NCI-H2196 (cell line): Measurements from ENCODE around the gene RNF138.
"Not testable (repeated sequence)": the region's sequence is repeated elsewhere in the genome, so short reads cannot be mapped to it uniquely, and the experiment has no call there.

Experiments used
- DNase-seq: peaks from one replicate; lab custom pipeline; 2025; ENCODE audit not compliant: unreplicated experiment; lab: John Stamatoyannopoulos, UW

The RNF138 gene, protein sequence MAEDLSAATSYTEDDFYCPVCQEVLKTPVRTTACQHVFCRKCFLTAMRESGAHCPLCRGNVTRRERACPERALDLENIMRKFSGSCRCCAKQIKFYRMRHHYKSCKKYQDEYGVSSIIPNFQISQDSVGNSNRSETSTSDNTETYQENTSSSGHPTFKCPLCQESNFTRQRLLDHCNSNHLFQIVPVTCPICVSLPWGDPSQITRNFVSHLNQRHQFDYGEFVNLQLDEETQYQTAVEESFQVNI

DNA sequence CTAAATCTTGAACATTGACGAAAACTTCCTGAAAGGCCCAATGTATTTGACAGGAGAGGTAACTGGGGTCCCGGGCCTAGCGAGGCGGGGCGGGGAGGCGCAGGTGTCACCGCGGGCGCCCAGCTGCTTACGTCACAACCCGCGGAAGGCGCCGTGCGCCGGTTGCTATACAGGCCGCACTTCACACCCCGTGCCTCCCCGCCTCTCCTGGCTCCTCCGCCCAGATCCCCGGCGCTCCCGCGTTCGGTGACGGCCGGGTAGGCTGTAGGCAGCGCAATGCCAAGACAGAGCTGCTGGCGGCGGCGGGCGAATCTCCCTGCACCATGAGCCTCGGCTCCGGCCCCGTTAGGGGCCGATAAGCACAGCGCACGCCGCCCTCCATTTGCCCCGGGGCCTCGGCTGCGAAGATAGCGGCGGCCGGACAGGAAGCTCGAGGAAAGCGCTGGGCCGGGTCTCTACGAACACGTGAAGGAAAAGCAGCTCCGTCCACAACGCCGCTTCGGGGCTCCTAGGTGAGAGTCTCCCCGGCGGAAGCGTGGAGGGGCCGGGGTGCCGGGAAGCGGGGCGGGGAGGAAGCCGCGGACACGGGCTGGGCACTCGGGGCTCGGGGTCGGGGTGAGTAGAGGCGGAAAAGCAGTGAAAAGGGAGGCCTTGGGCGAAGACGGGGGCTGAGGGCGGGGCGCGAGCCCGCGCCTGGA lies at the start of gene RNF138:
TSS of gene RNF138 (plus strand) at position 151 of the 698 bp plus-strand sequence. CDS start 903 bp downstream, outside the sequence.
- DNase-seq, result peak; percentile 90

DNA sequence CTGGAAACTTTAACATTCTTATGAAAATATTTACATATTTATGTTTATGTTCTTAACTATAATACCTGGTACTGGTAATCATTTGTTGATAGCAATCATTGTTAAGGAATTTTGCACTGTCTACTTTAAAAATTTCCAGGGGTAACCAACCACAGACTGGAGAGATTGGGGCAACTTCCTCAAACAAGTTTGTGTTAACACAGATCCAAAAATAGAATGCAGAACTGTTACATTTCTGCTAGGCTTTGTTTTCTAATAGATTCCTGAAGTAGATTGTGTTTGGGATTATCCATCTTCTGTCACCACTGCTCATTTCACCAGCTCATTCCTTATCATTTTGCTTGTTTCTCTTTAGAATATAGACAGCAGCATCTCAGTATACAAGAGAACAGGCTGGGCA lies 49.3 kb upstream of the RNF138 start:
- no peak for DNase-seq

DNA sequence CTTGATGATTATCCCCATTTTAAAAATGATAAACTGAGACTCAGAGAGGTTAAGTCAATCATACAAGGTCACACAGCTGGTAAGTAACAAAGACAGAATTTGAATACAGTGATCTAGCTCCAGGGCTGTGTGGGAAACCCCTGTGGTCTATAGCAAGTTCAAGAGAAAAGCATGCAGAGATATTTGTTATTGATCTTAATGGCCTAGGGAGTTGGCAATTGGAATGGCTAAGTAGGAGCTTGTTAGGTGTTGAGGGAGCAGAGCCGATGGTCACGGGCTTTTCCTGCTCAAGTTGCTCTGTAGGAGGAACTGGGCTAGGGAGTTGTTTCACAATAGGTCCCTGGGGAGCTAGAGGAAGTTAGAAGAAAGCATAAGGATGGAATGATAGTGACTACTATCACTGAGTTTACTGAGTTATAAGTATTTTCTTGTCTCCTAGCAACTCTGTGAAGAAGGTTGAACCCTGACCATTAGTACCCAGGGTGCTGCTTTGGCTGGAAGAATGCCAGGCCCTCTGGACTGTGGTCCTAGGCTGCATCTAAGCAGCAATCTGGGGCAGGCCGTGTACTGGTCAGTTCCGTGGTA lies 43.1 kb upstream of the RNF138 start:
- peak; percentile 11 for DNase-seq

DNA sequence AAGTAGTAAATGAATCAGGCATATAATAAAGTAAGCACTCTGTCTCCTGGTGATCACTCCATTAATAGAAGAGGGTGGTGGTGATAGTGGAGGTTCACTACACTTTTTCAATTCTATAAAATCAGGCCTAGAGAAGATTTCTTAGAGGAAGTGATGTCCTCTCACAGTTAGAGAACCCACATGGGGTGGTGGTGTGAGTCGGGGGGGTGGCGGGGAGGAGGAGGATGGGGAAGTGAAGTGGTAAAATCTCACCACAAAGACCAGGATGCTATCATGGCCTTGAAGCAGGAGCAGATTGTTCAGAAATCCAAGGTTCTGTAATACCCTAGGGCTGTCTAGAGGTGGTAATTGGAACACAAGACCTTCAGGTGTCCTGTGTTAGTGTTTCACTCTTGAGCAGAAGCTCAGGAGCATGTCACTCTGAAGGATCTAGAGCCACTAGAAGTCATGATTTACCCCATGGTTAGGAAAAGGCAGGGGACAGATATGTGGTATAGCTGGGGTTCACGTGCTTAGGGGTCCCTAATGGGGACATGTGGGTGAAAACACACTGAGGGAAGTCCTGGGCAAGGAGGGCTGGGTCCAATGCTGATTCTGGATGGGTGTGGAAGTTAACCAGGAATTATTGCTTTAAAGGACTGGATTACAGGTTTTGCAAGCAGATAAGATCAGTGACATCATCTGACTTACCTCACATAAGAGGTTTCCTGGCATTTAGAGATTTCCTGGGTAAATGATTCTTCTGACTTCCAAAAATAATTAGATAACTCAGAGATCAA lies 42.1 kb upstream of the RNF138 start:
- peak; percentile 16 for DNase-seq

DNA sequence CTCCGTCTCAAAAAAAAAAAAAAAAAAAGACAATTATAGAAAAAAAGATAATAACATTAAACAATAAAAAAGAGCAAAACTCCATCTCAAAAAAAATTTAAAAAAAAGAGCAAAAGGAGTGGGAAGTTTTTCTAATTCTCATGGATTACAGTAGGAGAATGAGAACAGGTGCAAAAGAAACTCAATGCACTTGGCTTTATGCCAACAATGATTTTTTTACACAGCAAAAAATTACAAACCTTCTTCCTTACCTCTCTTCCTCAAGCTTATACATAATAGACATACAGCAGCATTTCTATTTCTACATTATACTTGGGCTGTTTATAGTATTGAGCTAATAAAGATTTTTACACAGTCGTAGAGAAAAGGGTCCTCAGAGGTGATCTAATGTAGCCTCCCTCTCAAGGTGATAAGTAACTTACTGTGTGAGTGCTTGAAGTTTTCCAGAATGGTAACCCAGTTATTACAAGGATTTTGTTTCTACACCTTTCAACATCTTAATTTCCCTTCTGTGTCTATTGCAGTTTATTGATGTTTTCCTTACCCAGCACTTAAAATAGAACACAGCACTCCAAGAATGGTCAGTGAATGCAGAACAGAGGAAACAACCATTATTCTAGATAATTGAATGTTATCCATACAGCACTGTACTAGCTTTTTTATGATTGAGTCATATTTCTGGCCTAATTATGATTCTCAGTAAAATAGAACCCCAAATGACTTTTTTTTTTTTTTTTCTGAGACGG lies 34.9 kb upstream of the RNF138 start:
- DNase-seq, result peak; percentile 8

DNA sequence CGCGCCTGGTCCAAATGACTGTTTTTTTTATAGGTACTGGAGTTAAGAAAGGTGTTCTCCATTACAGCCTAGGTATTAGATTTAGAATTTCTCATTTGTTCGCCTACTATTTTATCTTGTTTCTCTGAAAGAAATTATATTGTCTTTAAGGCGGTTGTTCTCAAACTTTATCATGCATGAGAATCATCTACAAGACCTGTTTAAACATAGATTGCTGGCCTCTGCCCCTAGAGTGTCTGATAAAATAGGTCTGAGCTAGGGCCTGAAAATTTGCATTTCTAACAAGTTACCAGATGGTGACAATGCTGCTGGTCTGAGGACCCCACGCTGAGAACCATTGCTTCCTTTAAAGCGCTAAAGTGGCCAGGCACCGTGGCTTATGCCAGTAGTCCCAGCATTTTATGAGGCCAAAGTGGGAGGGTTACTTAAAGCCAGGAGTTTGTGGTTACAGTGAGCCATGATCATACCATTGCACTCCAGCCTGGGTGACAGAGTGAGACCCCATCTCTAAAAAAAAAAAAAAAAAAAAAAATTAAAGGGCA lies 34.0 kb upstream of the RNF138 start:
- no peak for DNase-seq

DNA sequence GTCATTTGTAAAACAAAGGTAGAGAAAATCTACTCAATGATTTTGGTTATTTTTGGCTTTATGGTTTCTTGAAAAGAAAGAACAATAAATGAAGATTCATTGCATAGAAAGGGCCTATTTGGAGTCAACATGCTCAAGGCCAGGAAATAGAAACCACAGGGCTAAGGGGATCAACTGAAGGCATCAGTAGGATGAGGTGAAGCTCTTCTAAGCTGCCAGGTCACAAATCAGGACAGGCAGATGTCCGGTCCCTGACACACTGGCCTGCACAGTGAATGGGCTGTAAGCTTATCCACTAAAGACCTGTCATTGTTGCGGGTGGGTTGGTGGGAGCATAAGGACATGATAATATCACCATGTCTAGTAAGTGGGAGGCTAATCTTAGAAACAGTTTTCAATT lies 31.6 kb upstream of the RNF138 start:
- DNase-seq, result no peak

DNA sequence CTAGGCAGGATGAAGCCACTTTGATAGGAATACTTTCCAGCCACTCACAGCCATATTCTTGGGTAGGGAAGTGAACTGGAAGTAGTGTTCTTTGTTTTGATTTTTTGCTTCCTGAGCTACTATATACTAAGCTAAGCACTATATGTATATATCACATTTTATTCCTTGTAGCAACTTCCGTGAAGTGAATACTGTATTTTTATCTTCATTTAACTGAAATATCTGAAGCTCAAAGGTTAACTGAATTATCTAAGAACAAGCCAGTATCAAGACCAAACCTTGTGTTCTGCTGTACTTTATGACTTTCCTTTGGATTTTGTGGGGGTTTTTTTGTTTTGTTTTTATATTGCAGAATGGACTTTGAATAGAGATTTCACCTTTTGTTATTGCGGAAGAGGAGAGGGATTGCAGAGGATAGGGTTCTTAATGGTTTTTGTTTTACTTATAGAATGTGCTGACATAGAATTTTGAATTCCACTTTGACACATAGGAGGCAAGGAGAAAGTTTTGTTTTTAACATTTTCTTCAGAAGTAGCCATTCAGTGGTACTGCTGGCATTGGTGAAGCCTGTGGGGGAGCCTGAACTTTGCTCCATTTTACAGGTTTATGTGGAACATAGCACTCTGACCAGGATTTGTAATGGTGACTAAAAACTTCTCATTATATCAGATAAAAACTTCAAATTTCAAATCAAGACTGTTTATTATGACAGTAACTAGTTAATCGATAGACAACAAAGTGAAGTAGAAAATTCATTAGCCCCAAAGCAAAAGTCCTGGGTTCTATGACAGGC lies 24.1 kb upstream of the RNF138 start:
- DNase-seq, result no peak

DNA sequence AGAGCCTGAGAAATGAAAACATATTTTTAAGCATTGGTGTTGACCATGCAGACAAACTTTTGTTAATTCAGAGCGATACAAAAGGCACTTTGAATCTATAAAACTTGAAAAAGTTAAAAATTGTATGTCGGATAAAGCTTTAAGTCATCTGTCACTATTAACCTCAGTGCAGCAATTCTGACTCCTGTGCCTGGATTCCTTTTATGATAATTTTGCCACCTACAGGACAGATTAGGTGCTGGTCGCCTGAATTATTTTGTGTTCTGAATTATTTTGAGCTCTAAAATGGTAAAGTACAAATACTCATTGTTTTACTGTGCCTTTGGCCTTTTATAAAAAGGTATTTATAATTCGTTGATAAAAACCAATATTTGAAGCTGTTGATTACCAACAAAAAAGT lies 19.4 kb upstream of the RNF138 start:
- peak; percentile 12 for DNase-seq

DNA sequence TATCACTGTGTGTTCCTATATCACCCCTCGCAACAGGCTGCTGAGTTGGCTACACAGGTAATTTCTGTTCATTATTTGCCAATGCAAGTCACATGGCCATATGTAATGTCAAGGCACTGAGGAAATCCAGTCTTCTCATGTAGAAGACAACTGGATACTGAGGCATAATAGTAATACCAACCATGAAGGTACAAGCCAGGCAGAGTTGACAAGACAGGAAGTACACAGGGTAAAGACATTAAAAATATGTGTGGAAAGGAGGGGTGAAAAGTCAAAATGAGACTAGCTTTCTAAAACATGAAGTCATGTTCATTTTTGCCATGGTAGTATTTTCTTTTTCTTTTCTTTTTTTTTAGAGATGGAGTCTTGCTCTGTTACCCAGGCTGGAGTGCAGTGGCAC lies 17.5 kb upstream of the RNF138 start:
- DNase-seq, result no peak

DNA sequence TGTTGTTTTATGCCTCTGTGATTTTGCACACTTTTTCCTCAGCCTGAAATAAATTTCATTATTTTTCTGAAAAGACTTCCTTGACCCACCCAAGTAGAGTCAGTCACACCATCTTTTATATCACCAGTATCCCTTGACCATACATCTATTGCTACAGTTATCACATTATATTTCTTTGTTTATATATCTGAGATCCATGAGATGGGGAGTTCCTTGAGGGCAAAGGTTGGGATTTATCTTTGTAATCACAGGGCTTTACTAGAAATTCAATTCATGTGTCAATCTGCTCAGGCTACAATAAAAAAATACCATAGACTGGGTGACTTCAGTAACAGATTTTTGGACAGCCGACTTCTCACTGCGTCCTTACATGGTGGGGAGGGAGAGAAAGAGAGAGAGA lies 12.8 kb upstream of the RNF138 start:
- DNase-seq, result no peak

DNA sequence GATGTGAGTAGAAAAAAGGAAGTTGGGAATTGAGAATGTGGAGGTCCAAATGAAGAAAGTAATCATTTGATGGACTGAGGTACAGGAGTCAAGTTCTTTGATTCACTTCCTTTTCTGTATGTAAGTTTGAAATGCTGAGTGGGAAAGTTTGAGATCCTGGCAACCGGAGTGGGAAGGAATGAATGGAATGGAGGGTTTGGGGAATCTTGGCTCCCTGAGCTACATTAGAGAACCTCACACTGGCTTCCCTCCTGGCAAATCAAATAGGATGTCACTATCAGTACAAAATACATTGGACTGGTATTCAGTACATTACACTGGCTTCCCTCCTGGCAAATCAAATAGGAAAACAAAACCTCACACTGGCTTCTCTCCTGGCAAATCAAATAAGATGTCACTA lies 9.8 kb upstream of the RNF138 start:
- DNase-seq, result no peak

DNA sequence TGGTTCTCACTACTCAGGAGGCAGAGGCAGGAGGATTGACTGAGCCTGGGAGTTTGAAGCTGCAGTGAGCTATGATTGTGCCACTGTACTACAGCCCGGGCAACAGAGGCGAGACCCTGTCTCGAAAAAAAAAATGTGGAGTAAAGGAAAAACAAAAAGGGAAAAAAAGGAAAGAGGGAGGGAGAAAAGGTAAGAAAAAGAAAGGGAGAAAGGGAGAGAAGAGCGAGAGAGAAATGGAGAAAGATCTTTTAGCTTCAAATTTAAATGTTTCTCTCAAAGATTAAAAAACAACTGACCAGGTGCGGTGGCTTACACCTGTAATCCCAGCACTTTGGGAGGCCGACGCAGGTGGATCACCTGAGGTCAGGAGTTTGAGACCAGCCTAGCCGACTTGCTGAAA lies 7.9 kb upstream of the RNF138 start:
- no peak for DNase-seq

DNA sequence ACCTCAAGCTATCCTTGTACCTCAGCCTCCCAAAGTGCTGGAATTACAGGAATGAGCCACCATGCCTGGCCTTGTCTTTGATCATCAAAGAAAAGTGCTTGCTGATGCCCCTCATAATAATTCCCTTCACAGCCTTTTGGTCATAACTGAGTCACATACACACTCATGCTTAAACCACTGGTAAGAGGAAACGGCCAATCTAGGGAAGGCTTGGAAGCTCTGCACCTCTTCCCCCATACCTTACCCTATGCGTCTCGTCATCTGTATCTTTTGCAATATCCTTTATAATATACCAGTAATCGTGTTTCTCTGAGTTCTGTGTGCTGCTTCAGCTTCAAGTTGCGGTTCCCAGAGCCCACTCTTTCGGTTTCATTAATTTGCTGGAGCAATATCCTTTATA lies 4.8 kb upstream of the RNF138 start:
- no peak for DNase-seq

DNA sequence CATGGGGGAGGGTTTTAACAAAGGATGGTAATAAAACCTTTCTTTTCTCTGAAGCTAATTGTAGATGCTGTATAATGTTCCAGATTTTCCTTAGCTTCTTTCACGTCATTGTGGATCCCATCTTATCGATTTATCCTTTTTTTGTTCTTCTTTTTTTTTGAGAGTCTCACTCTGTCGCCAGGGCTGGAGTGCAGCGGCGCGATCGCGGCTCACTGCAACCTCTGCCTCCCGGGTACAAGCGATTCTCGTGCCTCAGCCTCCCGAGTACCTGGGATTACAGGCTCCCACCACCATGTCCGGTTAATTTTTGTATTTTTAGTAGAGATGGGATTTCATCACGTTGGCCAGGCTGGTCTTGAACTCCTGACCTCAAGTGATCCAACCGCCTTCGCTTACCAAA lies 843 bp upstream of the RNF138 start:
- DNase-seq, result not testable (repeated sequence)

DNA sequence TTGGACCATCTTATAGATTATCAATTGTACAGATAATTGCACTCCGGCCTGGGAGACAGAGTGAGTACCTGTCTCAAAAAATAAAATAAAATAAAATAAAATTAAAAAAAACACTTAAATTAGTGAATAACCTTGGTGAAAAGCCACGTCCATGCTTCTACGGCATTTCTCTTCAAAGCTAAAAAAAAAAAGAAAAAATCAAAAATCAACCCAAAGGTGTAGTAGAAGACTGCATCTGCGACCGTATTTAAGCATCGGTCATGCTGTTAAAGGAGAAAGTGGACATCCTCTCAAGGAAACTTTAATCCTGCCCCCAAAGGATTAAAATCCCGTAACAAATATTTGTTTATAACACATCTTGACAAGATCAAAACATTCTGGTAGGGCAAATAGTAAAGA lies 350 bp upstream of the RNF138 start:
- no peak for DNase-seq

DNA sequence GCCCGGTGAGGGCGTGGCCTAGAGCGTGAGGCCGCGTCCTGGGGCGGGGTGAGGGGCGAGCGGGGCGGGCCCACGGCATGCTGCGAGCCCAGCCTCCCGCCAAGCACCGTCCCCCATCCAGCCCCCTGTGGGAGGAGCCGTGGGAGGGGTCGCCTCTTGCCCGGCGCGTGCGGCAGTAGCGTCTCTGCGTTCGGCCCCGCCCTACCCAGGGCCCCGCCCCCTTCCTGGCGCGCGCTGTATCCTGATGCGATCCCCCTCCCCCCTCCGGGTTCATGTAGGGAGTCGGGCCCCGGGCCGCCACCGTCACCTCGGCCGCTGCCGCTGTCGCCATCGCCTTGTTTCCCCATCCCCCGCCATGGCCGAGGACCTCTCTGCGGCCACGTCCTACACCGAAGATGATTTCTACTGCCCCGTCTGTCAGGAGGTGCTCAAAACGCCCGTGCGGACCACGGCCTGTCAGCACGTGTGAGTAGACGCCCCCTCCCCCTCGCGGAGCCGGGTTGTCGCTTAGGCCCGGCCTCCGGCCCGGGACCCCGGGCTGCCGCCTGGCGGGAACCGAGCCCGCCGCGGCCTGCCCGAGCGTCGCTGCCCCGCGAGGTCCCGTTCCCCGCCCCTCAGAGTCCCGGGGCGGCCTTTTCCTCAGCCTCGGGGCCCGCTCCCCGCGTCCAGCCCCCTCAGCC lies 888 bp downstream of the RNF138 start:
- DNase-seq, result peak; percentile 98

DNA sequence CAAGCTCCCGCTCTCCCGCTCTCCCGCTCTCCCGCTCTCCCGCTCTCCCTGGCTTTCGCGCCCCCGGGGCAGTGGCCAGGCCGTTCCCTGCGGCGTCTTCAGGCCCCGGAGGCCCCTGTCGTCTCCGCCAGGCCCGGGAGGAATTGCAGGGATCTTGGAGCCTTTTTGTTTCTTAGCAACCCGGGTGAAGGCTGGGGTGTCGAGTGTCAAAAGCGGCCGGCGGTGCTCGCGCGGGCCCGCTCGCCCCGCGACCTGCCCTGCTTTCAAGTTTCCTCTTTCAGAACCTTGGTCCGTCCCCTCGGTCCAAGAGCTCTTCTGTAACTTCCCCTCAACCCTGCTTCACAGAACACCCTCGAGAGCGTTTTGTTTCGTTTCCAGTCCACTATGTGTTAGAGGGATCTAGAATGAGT lies 1.4 kb downstream of the RNF138 start:
- peak; percentile 30 for DNase-seq

DNA sequence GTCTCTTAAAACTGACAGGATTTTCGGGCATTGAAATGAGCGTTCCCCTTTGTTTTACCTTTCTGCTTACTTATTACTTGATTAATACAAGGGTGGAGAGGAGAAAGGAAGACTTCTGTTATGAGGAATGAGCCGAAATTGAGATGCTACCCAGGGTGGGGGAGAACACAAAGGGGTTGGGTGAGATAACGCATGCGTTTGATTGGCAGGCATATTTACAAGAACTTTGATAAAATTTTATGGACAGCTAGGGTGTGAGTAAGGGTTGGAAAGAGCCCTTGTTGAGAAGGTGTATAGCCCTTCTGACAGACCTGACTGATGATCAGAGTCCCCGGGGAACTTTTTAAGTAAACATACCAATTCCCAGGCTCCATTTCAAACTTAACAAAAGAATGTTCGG lies 1.8 kb downstream of the RNF138 start:
- no peak for DNase-seq
